ENCODE measurements around the gene C2CD3.
"Not testable (repeated sequence)": the region's sequence is repeated elsewhere in the genome, so short reads cannot be mapped to it uniquely, and the experiment has no call there.

C2CD3 gene

GRCh38 chr11:74004759-74005615, 165.8 kb downstream of the C2CD3 start:
- DNase-seq (ENCODE audit: low spot score) = no peak

- no peak for DNase-seq (ENCODE audit: low spot score)
These were observed 166.6 kb downstream of the C2CD3 start for GRCh38 chr11:74004046-74004695.

GRCh38 chr11:74002832-74003231, 168.0 kb downstream of the C2CD3 start:
- DNase-seq (ENCODE audit: low spot score) = no peak

DNA sequence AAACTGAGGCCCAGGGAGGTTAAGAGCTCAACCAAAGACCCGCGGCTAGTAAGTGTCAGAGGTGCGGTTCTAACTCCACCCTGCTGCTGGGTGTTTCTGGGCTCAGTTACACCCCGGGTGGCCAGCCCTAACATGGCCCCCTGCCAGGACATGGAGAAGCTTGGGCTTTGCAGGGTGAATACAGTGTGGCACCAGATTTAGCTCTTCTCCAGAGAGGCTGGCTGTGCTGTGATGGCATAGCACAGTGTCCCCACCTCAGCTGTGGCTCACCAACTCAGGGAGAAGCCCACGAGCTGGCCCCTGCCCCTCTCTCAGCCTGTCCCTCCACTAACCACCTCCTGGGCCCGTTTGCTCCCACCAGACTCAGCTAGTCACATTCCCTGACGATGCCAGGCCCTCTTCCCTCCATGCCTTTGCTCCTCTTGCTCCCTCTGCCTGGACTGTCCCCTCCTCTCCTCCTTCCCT, 168.9 kb downstream of the C2CD3 start:
- DNase-seq (ENCODE audit: low spot score) = no peak

GRCh38 chr11:74000307-74001133, 170.3 kb downstream of the C2CD3 start:
- DNase-seq (ENCODE audit: low spot score) = no peak

DNA sequence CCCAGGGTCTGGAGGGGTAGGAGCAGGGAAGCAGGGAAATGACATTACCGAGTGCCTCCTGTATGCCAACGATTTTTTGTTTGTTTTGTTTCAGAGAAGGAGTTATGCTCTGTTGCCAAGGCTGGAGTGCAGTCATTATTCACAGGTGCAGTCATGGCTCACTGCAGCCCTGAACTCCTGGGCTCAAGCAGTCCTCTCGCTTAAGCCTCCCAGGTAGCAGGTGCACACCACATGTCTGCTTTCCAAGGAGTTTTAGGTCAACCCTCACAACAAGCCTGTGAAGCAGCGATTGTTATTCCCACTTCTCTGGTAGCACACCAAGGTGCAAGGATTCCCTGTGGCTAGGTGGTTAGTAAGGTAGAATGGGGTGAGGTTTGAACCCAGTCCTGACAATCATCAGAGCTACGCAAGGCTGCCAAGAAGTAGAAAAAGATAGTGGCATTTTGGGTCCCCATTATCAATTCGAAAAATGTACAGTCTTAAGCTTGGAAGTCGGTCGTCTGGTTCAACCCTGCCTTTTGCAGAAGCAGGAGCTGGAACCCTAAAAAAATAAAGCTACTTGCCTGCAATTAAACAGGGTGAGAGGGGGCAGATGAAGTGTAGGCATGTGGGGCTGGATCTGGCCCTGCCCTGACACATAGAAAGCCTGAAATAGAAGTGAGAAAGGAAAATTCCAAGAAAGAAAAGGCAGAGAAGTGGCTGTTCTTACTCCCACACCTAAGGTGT, 171.1 kb downstream of the C2CD3 start:
- DNase-seq (ENCODE audit: low spot score) = no peak

- DNase-seq (ENCODE audit: low spot score) = no peak
These were observed 171.8 kb downstream of the C2CD3 start for GRCh38 chr11:73998846-73999575.

DNA sequence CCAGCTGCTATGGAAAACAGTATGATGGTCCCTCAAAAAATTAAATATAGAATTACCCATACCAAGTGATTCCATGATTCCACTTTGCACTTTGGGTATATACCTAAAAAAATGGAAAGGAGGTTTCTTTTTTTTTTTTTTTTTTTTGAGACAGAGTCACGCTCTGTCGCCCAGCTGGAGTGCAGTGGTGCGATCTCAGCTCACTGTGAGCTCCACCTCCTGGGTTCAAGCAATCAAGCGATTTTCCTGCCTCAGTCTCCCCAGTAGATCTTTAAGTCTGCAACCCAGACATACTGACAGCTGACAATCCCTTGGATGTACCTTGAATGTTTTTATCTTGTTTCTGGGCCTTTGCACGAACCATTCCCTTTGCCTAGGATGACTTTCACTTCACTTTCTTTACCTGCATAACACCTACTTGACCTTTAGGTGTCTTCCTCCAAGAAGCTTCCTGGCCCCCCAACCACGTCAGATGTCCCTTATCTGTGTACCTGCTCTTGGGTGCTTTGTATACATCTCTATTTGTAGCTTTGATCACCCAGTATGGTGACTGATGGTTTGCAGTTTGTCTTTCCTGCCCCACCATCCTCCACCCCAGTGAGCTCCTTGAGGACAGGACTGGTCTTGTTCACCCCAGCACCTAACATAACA, 173.6 kb downstream of the C2CD3 start:
- DNase-seq (ENCODE audit: low spot score) = no peak

DNA sequence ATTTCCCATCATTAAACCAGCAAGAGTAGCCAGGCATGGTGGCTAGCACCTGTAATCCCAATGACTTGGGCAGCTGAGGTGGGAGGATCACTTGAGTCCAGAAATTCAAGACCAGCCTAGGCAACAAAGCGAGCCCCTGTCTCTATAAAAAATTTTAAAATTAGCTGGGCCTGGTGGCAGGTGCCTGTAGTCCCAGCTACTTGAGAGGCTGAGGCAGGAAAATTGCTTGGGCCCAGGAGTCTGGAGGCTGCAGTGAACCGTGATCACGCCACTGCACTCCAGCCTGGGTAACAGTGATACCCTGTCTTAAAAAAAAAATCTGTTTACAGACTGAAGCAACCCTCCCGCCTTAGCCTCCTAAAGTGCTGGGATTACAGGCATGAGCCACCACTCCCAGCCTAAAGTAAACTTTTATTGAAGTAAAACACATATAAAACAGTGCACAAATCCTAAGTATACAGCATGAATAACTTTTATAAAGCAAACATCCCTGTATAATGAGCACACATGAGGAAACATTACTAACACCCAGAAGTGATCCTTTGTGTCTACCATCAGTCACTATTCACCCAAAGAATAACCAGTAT, 174.5 kb downstream of the C2CD3 start:
- no peak for DNase-seq (ENCODE audit: low spot score)

DNA sequence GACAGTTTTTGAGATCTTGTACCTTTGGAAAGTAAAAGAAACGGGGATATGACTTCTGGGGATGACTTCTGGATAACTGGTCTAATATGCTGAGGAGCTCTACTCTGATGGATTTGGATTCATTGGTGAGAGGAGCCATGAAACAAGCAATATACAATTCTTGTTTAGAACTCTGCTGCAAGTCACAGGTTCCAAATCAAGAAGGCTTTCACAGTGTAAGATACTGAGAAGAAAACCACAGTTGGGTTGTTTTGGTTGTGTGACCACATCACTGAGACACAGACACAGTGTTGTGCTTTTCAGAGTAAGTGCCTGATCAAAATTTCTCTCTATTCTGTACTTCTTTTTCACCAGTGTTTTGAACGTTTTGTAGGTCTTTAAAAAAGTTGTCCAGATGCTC, 175.1 kb downstream of the C2CD3 start:
- no peak for DNase-seq (ENCODE audit: low spot score)

DNA sequence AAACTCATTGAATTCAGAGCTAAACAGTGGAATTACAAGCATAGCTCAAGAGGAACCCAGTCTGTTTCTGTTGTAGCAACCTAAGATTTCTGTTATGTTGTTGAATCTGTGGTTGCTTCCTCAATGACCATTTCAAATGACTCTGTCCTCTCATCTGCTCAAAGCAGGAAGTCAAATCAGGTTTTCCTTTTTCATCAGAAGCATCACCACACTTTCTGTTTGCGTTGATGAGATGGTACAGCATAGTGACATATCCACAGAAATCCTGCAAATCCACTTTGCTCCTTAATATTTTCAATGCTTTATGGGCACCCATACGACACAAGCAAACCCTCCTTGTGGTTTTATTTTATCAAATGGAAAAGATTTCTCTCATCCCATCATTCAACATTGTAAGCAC, 175.6 kb downstream of the C2CD3 start:
- no peak for DNase-seq (ENCODE audit: low spot score)

GRCh38 chr11:73991471-73992006, 179.3 kb downstream of the C2CD3 start:
- DNase-seq (ENCODE audit: low spot score) = no peak

DNA sequence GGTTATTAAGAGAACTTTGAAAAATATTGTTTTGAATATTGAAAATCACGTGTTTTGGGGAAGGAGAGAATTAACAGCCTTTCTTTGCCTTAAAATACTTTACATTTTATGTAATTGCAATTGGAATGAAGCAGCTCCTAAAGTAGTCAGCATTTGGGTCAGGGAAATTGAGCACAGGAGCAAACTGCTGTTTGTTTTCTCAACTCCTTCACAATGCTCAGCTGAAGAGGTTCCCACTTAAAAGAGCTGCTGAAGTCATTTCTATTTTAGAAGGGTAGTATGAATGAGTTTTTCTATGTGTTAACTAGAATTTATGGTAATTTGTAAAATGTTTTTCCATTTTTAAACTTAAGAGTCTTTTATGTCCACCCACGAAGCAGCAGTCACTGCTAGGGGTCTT, 180.1 kb downstream of the C2CD3 start:
- no peak for DNase-seq (ENCODE audit: low spot score)

GRCh38 chr11:73989156-73989555, 181.6 kb downstream of the C2CD3 start:
- DNase-seq (ENCODE audit: low spot score) = no peak

- DNase-seq (ENCODE audit: low spot score) = no peak
These were observed 182.6 kb downstream of the C2CD3 start for GRCh38 chr11:73988227-73988626.

GRCh38 chr11:73985661-73986060, 185.1 kb downstream of the C2CD3 start:
- not testable (repeated sequence) for DNase-seq (ENCODE audit: low spot score)

GRCh38 chr11:73983741-73984538, 186.9 kb downstream of the C2CD3 start:
- no peak for DNase-seq (ENCODE audit: low spot score)

DNA sequence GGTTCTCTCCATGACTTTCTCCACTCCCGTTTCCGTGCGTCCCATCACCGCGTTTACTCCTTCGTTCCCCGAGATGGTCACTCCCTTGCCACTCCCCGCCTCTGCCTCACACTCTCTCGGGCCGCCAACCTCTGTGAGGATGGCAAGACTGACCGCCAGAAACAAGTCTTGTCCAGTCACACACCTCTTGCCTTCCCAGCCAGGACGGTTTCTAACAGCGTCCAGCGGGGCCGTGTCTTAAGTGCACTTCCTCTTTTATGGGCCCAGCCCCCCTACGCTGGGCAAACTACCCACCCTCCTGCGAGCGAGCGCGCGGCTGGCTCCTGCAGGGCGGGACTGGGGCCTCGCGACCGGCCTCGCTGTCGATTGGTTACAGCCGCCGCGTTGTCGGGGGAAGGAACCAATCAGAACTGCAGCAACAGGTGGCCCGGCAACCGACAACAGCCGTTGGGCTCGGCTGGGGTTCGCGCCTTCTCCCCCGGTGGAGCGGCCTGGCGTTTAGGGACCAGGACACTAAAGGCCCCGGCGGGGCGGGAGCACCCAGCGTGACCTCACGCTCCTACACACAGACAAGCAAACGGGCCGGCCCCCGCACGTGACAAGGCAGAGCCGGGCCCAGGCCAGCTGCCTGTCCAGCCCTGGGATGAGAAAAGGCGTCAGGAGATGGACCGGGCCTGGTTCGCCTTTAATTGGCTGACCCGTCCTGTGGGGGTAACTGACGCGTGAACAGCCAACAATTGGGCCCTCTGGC, 187.6 kb downstream of the C2CD3 start:
- peak; percentile 85 for DNase-seq (ENCODE audit: low spot score)
